ENCODE data around the gene DPP6.

- TF ChIP-seq ZSCAN29 (IDR thresholded peaks at IDR 0.05) = no peak
- TF ChIP-seq SRF (CRISPR knock-in tag; IDR thresholded peaks at IDR 0.05) = no peak
Observed at GRCh38 chr7:154304231-154304630, 252.0 kb downstream of the DPP6 start.
